ENCODE results near the gene CYP3A4.

- TF ChIP-seq CTCF (IDR thresholded peaks at IDR 0.05; ENCODE audit: low read depth, low read length, poor library complexity, severe bottlenecking) (no peak), EZH2phosphoT487 (IDR thresholded peaks at IDR 0.05; ENCODE audit: borderline replicate concordance, low read length) (no peak)
These were observed 31.6 kb downstream of the CYP3A4 start for GRCh38 chr7:99752356-99752755.
